Ascending aorta (tissue), 2 donors: ENCODE results near the gene URGCP. TPM values are rescaled to one million over a fixed set of nuclear protein-coding genes. Genes with fewer than 3 reads are reported as not detected.

Source experiments
- DNase-seq, 2 donors: peaks; one replicate each; pipeline ENCODE4 v3.0.0-alpha.2; 2019; ENCODE audit warnings: low spot score in 2 of 2
- H3K27ac ChIP-seq, 2 donors: fragments of 200-600 bp; sonication (generic); one replicate each; pipeline ENCODE4 v1.5.1; 2016 to 2017; ENCODE audit warnings: mild to moderate bottlenecking in 1 of 2
- H3K27me3 ChIP-seq: fragments of 200-600 bp; sonication (generic); one replicate; pipeline ENCODE4 v1.5.1; 2017
- H3K36me3 ChIP-seq, 2 donors: fragments of 200-600 bp; sonication (generic); one replicate each; pipeline ENCODE4 v1.5.1; 2016
- H3K4me1 ChIP-seq, 2 donors: fragments of 200-600 bp; sonication (generic); one replicate each; pipeline ENCODE4 v1.5.1; 2016 to 2017; ENCODE audit warnings: mild to moderate bottlenecking in 1 of 2
- H3K4me3 ChIP-seq, 2 donors: fragments of 200-600 bp; sonication (generic); one replicate each; pipeline ENCODE4 v1.5.1; 2016 to 2017; ENCODE audit warnings: mild to moderate bottlenecking in 1 of 2
- H3K9me3 ChIP-seq, 2 donors: fragments of 200-600 bp; sonication (generic); one replicate each; pipeline ENCODE4 v1.5.1; 2016
- intact Hi-C: fragments of 100-400 bp; cut with DNase I; formaldehyde crosslinking; loops from one replicate; pipeline ENCODE4 v1.15.1; 2023
- total RNA-seq: library from RNA; depleted of rRNA; stranded (reverse); fragments of >200 nt; gene quantifications from one replicate; pipeline ENCODE4 v1.1.0, GENCODE V29; 2016
- TF ChIP-seq, protein P1 (sequence below), 3 experiments: fragments of 200-600 bp in 2 of 3; fragments of 450-650 bp in 1 of 3; sonication (generic) in 2 of 3; IDR thresholded peaks; one replicate each; pipeline ENCODE4 v1.5.1; 2016 to 2019; ENCODE audit warnings: antibody characterized with exemption in 3 of 3, mild to moderate bottlenecking in 1 of 3, moderate library complexity in 1 of 3

Gene URGCP
- total RNA-seq, 1 donor from 2014 or later, result 29.2 TPM

DNA sequence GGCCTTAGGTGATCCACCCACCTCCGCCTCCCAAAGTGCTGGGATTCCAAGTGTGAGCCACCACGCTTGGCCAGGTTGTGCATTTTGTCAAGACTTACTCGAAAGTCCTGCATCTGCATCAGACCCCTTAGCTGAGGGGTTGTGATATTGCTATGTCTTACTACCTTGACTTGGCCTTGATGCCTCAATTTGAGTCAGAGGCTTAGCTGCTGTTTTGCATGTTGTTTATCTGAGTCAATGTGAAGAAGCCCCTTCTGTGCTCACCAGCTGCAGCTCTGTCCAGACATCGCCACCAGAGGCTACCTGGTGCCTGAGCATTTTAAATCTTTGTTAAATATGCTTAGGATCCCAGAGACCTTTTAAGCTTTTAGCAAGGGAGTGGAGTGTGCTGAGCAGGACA lies 37.9 kb upstream of the URGCP start:
- intact Hi-C loops, result no loop called here
- Histone ChIP-seq H3K27me3 (no peaks in the 10 kb centered on the region), H3K4me3 (no peak overlapping the region), H3K9me3 (no peaks in the 10 kb centered on the region), H3K36me3 (peaks cover 13 to 47% of the 10 kb centered on the region in 2 donors), H3K27ac (no peak overlapping the region), H3K4me1 (no peaks in the 10 kb centered on the region)
- no peak for DNase-seq
- TF ChIP-seq, protein P1, sequence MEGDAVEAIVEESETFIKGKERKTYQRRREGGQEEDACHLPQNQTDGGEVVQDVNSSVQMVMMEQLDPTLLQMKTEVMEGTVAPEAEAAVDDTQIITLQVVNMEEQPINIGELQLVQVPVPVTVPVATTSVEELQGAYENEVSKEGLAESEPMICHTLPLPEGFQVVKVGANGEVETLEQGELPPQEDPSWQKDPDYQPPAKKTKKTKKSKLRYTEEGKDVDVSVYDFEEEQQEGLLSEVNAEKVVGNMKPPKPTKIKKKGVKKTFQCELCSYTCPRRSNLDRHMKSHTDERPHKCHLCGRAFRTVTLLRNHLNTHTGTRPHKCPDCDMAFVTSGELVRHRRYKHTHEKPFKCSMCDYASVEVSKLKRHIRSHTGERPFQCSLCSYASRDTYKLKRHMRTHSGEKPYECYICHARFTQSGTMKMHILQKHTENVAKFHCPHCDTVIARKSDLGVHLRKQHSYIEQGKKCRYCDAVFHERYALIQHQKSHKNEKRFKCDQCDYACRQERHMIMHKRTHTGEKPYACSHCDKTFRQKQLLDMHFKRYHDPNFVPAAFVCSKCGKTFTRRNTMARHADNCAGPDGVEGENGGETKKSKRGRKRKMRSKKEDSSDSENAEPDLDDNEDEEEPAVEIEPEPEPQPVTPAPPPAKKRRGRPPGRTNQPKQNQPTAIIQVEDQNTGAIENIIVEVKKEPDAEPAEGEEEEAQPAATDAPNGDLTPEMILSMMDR (IDR thresholded peaks at IDR 0.05), result no peak

DNA sequence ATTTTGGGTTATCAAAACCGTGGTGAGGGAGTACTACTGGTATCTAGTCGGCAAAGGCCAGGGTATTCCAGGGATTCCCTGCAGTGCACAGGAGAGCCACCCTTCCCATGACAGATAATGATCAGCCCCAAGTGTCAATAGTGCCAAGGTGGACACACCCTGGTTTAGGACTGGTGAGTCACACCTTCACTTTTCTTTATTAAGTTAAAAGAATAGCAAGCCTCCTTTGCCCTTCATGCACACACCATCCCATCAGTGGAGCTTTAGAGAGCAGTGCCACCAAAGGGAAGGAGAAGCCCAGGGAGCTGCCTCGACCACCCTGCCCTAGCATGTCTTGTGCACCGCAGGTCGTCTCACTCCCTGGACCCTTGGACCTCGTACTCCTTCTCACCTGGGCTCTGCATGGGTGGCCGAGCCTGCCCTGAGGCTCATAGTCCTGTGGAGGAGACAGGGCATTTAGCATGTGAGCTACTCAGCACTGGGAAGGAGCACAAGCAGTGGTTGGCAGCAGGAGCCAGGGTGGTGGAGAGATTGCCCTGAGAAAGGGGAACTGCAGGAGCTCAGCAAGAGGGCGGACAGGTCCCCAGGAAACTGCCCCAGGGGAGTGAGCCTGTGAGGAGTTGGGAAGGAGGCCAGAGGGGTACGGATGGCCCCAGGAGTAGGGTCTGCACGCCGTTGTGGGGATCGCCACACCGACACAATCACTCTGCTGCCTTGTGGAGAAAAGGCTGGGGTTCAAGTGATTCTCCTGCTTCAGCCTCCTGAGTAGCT lies 37.2 kb upstream of the URGCP start:
- no peak overlapping the region for H3K4me3 ChIP-seq
- H3K36me3 ChIP-seq, result peaks cover 11 to 40% of the 10 kb centered on the region in 2 donors
- TF ChIP-seq, protein P1 (IDR thresholded peaks at IDR 0.05), result no peak
- H3K27me3 ChIP-seq, result no peaks in the 10 kb centered on the region
- H3K27ac ChIP-seq, result no peak overlapping the region
- H3K4me1 ChIP-seq, result no peaks in the 10 kb centered on the region
- H3K9me3 ChIP-seq, result no peaks in the 10 kb centered on the region
- intact Hi-C loops, result no loop called here
- DNase-seq, result no peak

DNA sequence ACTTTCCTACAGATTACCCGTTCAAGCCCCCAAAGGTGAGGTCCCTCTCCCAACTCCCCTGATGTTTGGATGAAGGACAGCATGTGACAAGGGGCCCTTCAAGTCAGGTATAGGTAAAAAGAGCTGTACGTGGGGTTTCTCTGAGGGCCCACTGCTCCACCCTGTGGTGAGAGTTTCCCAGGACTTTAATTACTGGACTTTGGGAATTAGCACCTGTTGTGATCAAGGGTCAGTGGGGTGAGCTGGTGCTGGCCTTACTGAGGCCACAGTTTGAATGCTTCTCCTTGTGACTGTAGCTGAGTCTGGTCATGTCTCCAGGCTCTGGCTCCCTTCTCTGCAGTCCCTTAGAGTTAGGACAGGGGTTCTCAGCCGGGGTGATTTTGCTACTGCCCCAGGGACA lies 36.6 kb upstream of the URGCP start:
- TF ChIP-seq, protein P1 (IDR thresholded peaks at IDR 0.05), result no peak
- Histone ChIP-seq H3K4me1 (no peaks in the 10 kb centered on the region), H3K4me3 (no peak overlapping the region), H3K9me3 (no peaks in the 10 kb centered on the region), H3K27me3 (no peaks in the 10 kb centered on the region), H3K27ac (no peak overlapping the region), H3K36me3 (peaks cover 7 to 34% of the 10 kb centered on the region in 2 donors)
- DNase-seq, result no peak
- intact Hi-C loops, result no loop called here

- Histone ChIP-seq H3K4me1 (no peaks in the 10 kb centered on the region), H3K4me3 (no peak overlapping the region), H3K27ac (no peak overlapping the region), H3K27me3 (no peaks in the 10 kb centered on the region), H3K36me3 (peaks cover 5 to 29% of the 10 kb centered on the region in 2 donors), H3K9me3 (no peaks in the 10 kb centered on the region)
- DNase-seq, result no peak
- intact Hi-C loops, result no loop called here
- TF ChIP-seq, protein P1 (IDR thresholded peaks at IDR 0.05), result no peak
These were observed 35.9 kb upstream of the URGCP start for GRCh38 chr7:43942250-43942649.

- H3K4me1 ChIP-seq, result no peaks in the 10 kb centered on the region
- intact Hi-C loops, result no loop called here
- no peak overlapping the region for H3K4me3 ChIP-seq
- TF ChIP-seq, protein P1 (IDR thresholded peaks at IDR 0.05), result no peak
- no peaks in the 10 kb centered on the region for H3K9me3 ChIP-seq
- peak in 1 of 2 donors; percentile 60 for DNase-seq
- H3K27ac ChIP-seq, result no peak overlapping the region
- H3K27me3 ChIP-seq, result no peaks in the 10 kb centered on the region
- peaks cover 3 to 11% of the 10 kb centered on the region in 2 donors for H3K36me3 ChIP-seq
These were observed 32.6 kb upstream of the URGCP start for GRCh38 chr7:43938892-43939482.
